DND-41 (cell line): Measurements from ENCODE around the gene NBAS.

Experiments
- ATAC-seq: fragments of 200-7000 bp; cut with Tn5 transposase; 3 replicates; pipeline ENCODE4 v1.9.1; 2021; ENCODE audit warnings: low read depth; ENCODE audit not compliant: insufficient read depth
- DNase-seq: peaks from one replicate; pipeline ENCODE4 v3.0.0-alpha.2; 2020
- H2AFZ ChIP-seq: 2 replicates; pipeline ENCODE4 v1.6.0; 2012; ENCODE audit warnings: low read depth, low read length
- H3K27ac ChIP-seq: 2 replicates; pipeline ENCODE4 v1.5.1; 2012; ENCODE audit warnings: low read length, inconsistent platforms
- H3K27me3 ChIP-seq: fragments of 200-600 bp; sonication (generic); 2 replicates; pipeline ENCODE4 v1.6.0; 2012; ENCODE audit warnings: low read length, mild to moderate bottlenecking, inconsistent platforms; ENCODE audit not compliant: insufficient read depth, poor library complexity
- H3K36me3 ChIP-seq: 2 replicates; pipeline ENCODE4 v1.5.1; 2012; ENCODE audit warnings: low read length, inconsistent platforms; ENCODE audit not compliant: insufficient read depth
- H3K4me1 ChIP-seq: 2 replicates; pipeline ENCODE4 v1.5.1; 2012; ENCODE audit warnings: mild to moderate bottlenecking, low read length; ENCODE audit not compliant: insufficient read depth
- H3K4me2 ChIP-seq: 2 replicates; pipeline ENCODE4 v1.6.0; 2012; ENCODE audit warnings: mild to moderate bottlenecking, moderate library complexity, low read length, inconsistent platforms; ENCODE audit not compliant: insufficient read depth
- H3K4me3 ChIP-seq, 2 experiments: fragments of 200-600 bp in 1 of 2; shearing (Covaris generic) in 1 of 2; 2 replicates each; pipeline ENCODE4 v1.5.1; 2012 to 2016; ENCODE audit warnings: inconsistent platforms in 2 of 2, low read length in 2 of 2, mild to moderate bottlenecking in 2 of 2, low read depth in 1 of 2, moderate library complexity in 1 of 2
- H3K79me2 ChIP-seq: 2 replicates; pipeline ENCODE4 v1.6.0; 2012; ENCODE audit warnings: low read length, inconsistent platforms; ENCODE audit not compliant: insufficient read depth
- H3K9ac ChIP-seq: 2 replicates; pipeline ENCODE4 v1.6.0; 2012; ENCODE audit warnings: low read depth, mild to moderate bottlenecking, inconsistent platforms, low read length, moderate library complexity
- H3K9me3 ChIP-seq: 2 replicates; pipeline ENCODE4 v1.5.1; 2012; ENCODE audit warnings: low read length, moderate library complexity, mild to moderate bottlenecking, inconsistent platforms; ENCODE audit not compliant: insufficient read depth, severe bottlenecking
- H4K20me1 ChIP-seq: 2 replicates; pipeline ENCODE4 v1.6.0; 2012; ENCODE audit warnings: low read length; ENCODE audit not compliant: insufficient read depth
- CTCF ChIP-seq: IDR thresholded peaks from 2 replicates; pipeline ENCODE4 v1.5.1; 2012; ENCODE audit warnings: borderline replicate concordance, low read length, moderate library complexity, mild to moderate bottlenecking; ENCODE audit not compliant: poor library complexity, severe bottlenecking; ENCODE audit errors: extremely low read depth
- EZH2 ChIP-seq: IDR thresholded peaks from 3 replicates; pipeline ENCODE4 v1.6.1; 2012; ENCODE audit warnings: borderline replicate concordance, low read depth, mild to moderate bottlenecking, moderate library complexity, low read length, inconsistent platforms; ENCODE audit not compliant: severe bottlenecking

Gene NBAS

DNA sequence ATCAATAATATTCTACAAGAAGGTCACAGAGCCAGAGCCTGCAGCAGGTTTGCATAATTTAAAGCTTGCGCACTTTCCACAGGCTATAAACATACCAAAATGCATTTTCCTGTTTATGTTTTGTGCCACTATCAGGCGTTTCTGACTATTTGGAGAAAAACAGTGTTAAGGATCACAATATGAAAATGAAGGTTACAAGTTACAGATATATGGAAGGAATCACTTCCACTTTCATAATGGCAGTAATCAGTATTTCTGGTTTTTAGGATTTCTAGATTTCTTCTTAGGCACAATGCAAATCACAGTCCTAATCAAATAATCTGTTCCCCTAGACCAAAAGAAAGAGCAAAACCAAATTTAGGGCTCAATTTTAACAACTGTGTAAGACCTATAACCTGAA, 279.5 kb downstream of the NBAS start:
- Histone ChIP-seq H3K4me3 (no peak overlapping the region), H3K36me3 (peaks cover 12% of the 10 kb centered on the region; the same call in 1 of the 2 replicates), H3K4me2 (no peak overlapping the region), H4K20me1 (no peaks in the 10 kb centered on the region), H3K4me1 (no peaks in the 10 kb centered on the region), H3K9ac (no peak overlapping the region), H3K79me2 (no peaks in the 10 kb centered on the region), H3K27me3 (no peaks in the 10 kb centered on the region), H2AFZ (no peak overlapping the region), H3K9me3 (no peaks in the 10 kb centered on the region), H3K27ac (no peak overlapping the region)
- ATAC-seq (no peak), DNase-seq (no peak)
- TF ChIP-seq EZH2 (no peak), CTCF (no peak)

GRCh38 chr2:15279201-15279876, 281.8 kb downstream of the NBAS start:
- Histone ChIP-seq H3K36me3 (peaks cover 17% of the 10 kb centered on the region; the same call in 1 of the 2 replicates), H3K9me3 (no peaks in the 10 kb centered on the region), H3K27me3 (no peaks in the 10 kb centered on the region), H3K4me1 (no peaks in the 10 kb centered on the region), H3K4me2 (no peak overlapping the region), H4K20me1 (no peaks in the 10 kb centered on the region), H3K9ac (no peak overlapping the region), H3K79me2 (no peaks in the 10 kb centered on the region), H3K4me3 (no peak overlapping the region), H3K27ac (no peak overlapping the region), H2AFZ (no peak overlapping the region)
- DNase-seq (no peak), ATAC-seq (no peak)
- TF ChIP-seq EZH2, result no peak
- no peak for TF ChIP-seq CTCF

GRCh38 chr2:15278296-15278695, 282.8 kb downstream of the NBAS start:
- H3K9ac ChIP-seq, result no peak overlapping the region
- no peak for ATAC-seq
- TF ChIP-seq EZH2 (no peak), CTCF (no peak)

More at GRCh38 chr2:15278296-15278695, 282.8 kb downstream of the NBAS start:
- no peak overlapping the region for H3K4me2 ChIP-seq
- H4K20me1 ChIP-seq, result no peaks in the 10 kb centered on the region
- no peak overlapping the region for H3K4me3 ChIP-seq
- H3K27me3 ChIP-seq, result no peaks in the 10 kb centered on the region
- no peaks in the 10 kb centered on the region for H3K4me1 ChIP-seq
- H2AFZ ChIP-seq, result no peak overlapping the region
- no peaks in the 10 kb centered on the region for H3K79me2 ChIP-seq
- DNase-seq, result no peak
- H3K27ac ChIP-seq, result no peak overlapping the region
- peaks cover 16% of the 10 kb centered on the region; the same call in 1 of the 2 replicates for H3K36me3 ChIP-seq
- no peaks in the 10 kb centered on the region for H3K9me3 ChIP-seq
